HG03354 (cell line): ENCODE data around the gene KCNH8.
A peak's percentile ranks its signal among the peaks of the same experiment; 100 is the strongest.
"Not testable (repeated sequence)": the region's sequence is repeated elsewhere in the genome, so short reads cannot be mapped to it uniquely, and the experiment has no call there.

Source experiments
- ATAC-seq: cut with Tn5 transposase; IDR thresholded peaks from one replicate; pipeline ENCODE4 v1.9.1; 2021; ENCODE audit warnings: mild to moderate bottlenecking; ENCODE audit not compliant: unreplicated experiment, poor library complexity, severe bottlenecking

Gene KCNH8

DNA sequence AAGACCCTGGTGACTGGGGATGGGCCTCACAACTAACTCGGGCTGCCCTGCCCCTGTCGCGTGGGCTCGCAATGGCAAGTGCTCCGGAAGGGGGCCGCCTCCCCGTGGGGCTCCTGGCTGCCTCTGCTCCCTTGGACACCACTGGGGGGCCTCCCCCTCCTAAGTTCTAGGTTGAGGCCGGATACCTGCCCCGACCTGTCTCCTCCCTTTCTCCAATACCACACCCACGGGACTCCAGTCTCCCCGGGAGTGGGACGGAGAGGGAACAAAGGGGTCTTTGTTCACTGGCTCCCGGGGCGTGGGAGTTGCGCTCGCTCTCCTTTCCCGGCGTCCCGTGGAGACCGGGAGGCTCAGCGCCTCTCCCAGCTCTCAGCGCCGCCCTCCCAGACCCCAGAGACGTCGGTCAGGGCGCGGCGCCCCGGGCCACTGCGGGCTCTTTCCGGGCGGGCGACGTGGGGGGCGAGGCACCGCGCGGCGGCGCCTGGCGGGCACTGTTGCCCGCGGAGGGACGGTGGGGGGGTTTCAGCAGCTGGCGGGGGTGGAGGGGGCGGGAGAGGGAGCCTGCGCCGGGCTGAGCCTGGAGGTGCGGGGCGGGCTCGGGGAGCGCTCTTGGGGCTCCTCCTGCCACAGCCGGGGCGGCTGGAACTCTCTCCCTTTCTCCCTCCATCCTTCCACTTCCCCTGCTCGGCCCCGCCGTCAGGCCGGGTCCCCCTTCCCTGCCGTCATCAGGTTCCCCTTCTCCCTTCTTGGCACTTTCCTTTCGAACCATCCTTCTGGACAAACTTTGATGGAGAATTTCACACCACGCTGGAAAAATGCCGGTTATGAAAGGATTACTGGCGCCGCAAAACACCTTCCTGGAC lies at the start of gene KCNH8:
Gene KCNH8 (plus strand): TSS at position 606 of the 863 bp plus-strand sequence. CDS start 210 bp downstream, at position 816.
- ATAC-seq: no peak

- not testable (repeated sequence) for ATAC-seq
Measured at GRCh38 chr3:19102654-19103290, 45.5 kb upstream of the KCNH8 start.

- ATAC-seq: no peak
Measured at GRCh38 chr3:19103510-19103909, 44.8 kb upstream of the KCNH8 start.

DNA sequence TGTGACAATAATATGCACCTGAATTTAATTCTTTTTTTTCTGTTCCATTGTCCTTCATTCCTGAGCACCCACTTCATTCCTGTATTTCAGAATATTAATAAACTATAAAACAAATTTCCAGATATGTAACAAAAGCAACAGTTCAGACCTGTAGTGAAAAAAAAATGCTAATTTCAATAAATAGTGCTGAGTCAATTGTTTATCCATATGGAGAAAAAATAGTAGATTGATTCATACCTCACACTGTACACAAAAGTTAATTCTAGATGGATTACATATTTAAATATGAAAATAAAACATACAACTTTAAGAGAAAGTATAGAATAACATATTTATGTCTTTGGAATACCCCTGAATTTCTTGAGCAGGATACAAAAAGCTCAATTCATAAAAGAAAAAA lies 43.9 kb upstream of the KCNH8 start:
- ATAC-seq: no peak

DNA sequence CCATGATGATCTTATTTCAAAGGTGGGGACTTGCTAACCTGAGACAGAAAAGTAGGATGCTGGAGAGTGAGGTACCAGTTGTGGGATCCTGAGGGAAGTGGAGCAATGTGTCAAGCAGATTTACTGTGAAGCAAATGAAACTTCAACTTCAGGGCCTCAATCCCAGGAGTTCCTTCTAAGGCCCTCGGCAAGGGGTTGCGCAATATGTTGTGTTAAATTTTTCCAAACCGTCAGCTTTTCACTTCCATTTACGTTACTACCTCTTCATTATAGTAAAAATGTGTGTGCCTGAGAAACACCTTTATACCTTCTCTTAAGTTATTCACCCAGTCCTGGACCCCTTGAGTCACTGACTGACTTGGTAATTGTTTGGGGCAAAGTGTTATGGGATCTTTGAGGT lies 42.5 kb upstream of the KCNH8 start:
- no peak for ATAC-seq

GRCh38 chr3:19106307-19106706 lies 42.0 kb upstream of the KCNH8 start:
- no peak for ATAC-seq

DNA sequence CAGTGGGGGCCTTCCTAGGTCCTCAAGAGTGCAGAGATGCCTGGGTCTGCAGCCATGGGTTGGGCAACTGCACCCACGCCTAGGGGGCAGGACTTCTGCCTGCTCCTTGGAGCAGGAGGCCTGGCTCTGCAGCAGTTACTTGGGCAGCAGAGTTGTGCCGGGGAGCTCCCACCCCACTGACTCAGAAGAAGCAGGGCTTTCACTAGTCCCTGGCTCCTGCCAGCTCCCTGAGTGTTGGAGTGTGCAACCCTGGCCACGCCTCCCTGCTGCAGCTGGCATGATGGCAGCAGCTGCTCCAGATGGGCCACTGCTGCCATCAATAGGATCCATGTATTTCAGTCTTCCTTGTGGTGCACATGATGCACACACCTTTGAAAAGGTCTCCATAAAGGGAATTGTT lies 40.6 kb upstream of the KCNH8 start:
- ATAC-seq: no peak

DNA sequence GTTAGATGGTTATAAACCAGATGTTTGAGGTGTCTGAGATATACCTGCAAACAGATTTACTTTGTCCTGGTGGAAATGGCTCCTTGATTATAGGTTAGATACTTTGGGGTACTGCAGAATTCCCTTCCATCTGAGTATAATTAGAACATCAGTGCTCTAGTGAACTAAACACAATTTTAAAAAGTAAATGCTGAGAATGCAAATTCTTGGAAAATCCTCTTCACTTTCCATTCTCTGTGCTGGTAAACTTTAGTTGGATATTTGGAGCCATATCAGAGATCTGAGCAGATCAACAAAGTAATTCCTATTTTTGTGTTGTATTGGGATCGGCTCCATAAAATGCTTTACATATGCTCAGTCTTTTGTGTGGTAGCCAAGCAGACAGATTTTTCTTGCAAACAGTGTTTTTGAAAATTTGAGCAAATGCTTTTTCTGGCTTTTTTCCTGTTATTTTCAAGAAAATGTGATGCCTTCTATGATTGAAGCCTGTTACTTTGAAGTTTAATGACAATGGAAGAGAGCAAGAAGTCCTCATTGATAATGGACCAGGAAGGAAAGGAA lies 37.9 kb upstream of the KCNH8 start:
- ATAC-seq: no peak

GRCh38 chr3:19114461-19114860 lies 33.8 kb upstream of the KCNH8 start:
- ATAC-seq: no peak

GRCh38 chr3:19116239-19116638 lies 32.1 kb upstream of the KCNH8 start:
- no peak for ATAC-seq

DNA sequence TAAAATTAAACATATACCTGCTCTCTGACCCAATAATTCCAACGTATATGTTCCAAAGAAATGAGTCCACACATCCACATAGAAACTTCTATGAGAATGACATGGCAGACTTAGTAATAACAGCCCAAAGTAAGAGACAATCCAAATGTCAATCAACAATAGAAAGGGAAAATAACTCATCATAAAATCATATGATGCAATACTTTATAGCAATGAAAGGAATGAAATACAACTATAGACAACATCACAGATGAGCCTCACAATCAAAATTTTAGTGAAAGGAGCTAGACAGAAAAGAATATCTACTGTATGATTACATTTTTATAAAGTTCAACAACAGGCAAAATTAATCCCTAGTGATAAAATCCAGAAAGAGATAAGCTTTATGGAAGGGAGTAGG lies 23.6 kb upstream of the KCNH8 start:
- no peak for ATAC-seq

DNA sequence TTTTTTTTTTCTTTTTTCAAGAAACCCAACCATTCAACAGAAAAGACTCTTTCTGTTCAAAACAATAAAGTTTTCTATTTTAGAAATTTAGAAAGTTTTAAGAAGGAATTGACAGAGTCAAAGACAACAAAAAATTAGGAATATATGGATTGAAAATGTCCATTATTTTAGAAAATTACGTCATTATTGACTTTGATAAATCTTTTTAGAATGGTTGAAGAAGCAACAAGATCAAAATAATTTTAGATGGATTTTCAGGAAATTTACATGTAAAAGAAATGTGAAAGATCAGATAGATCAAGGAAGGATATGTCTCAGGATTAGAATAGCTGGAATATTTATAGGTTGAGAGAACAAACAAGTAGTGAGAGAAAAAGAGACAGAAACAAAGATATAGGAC lies 8.4 kb upstream of the KCNH8 start:
- no peak for ATAC-seq

GRCh38 chr3:19146685-19147650 lies 1.3 kb upstream of the KCNH8 start:
- peak; percentile 82 for ATAC-seq

- ATAC-seq: no peak
Measured at GRCh38 chr3:19148768-19149091, 420 bp downstream of the KCNH8 start.

DNA sequence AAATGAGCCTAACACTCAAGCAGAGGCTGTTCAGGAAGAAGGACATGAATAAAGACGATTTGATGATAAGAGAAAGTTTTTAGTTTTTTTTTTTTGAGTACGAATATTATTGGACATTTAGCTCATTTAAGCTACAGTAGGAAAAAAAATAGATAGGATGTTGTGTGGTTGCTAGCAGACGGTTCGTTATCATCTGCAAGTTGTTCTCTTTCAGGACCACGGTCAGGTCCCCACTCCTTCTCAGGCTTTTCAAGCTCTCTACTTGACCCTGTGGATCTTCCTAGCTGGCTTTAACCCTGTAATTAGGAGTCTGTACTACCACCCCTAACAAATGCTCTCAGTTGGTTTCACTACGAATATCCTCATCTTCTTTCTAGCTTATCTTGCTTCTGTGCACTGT lies 1.1 kb downstream of the KCNH8 start:
- ATAC-seq: no peak

GRCh38 chr3:19151171-19151570 lies 2.9 kb downstream of the KCNH8 start:
- no peak for ATAC-seq

DNA sequence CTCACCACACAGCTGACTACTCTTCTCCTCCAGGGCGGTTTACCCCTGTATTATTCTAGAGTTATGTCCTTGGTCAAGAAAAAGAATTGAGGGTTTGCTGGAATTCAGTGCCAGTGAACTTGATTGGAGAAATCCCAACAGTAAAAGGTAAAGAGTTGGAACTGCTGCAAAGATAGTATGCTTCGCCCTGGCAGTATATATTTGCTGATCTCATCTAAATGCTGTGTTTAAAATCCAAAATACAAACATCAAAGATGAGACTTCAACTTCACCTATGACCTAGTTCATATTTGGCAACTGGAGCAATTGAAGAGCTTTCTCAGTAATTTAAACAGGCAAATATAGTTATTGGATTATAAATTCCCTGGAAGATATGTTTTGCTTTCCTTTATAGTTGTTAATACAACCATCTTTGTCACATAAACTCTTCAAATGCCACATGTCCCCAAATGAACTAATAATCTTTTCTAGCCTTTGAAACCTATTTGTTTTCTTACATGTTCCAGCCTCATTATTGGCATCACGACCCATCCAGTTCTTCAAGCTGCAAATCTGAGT lies 6.5 kb downstream of the KCNH8 start:
- ATAC-seq: no peak

GRCh38 chr3:19155375-19155774 lies 7.1 kb downstream of the KCNH8 start:
- no peak for ATAC-seq

DNA sequence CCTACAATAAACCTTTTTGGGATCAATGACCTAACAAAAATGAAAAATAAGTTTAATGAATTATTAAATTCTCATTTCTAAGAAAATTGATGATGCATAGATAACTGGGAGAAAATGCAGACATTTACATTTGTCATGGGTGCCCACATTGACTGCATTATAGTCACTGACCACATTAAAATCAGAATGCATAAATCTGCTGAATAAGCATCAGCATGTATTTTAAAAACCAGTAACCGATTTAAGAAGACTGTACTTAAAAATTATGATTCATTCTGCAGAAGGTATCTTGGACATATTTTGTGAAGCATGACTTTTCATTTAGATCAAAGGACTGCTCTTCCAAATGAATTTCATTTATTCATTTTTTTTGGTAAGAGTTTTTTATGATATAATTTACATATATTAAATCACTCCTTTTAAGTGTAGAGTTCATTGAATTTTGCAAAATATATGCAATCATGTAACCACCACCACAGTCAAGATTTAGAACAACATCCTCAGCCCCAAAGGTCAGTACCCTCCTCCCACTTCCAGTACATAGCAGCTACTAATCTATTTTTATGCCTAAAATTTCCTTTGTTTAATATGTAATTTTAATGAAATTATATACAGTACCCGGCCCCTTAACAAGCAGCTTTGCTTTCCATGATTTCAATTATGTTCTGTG lies 11.8 kb downstream of the KCNH8 start:
- no peak for ATAC-seq
